NCI-H2196 treated with DMSO at 0.1 percent for 48 hours (cell line): ENCODE measurements around the gene TSPYL2.

Experiments
- DNase-seq: peaks from one replicate; lab custom pipeline; 2025; ENCODE audit not compliant: unreplicated experiment; lab: John Stamatoyannopoulos, UW

TSPYL2 gene

GRCh38 chrX:53081925-53082772 lies at the start of gene TSPYL2:
TSS of gene TSPYL2 (plus strand) at chrX:53082367. CDS start at chrX:53082499, 132 bp downstream.
- peak; percentile 80 for DNase-seq

DNA sequence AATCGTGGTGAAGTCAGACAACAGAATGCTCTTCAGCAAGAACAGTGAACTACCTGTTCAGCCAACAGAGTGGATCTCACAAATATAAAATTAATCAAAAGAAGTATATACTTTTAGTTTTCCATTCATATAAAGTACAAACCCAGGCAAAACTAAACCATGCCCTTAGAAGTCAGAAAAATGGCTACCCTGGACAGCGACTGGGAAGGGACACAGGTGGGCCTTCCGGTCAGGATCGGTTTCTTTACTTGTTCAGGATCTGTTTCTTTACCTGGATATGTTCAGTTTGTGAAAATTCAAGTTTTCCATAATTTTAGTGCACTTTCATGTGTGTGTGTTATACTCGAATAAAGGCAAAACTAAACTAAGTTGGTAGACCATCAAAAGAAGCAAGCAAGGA lies 46.0 kb upstream of the TSPYL2 start:
- no peak for DNase-seq

- no peak for DNase-seq
Measured at GRCh38 chrX:53039236-53039635, 42.9 kb upstream of the TSPYL2 start.

- DNase-seq, result no peak
Measured at GRCh38 chrX:53044995-53045394, 37.2 kb upstream of the TSPYL2 start.

DNA sequence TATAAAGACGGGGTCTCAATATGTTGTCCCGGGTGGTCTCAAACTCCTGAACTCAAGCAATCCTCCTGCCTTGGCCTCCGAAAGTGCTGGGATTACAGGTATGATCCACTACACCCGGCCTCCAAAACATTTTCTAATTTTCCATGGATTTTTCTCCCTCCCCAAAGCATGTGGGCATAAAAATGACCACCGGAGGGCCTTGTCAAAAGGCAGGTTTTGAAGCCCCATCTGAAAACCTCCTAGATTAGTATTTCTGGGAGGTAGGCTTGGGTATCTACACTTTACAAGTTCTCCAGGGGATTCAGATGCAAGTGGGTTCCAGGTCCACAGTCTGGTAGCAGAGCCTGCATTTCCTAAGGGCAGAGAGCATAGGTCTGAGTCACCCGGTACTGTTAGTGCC lies 34.9 kb upstream of the TSPYL2 start:
- DNase-seq, result no peak

DNA sequence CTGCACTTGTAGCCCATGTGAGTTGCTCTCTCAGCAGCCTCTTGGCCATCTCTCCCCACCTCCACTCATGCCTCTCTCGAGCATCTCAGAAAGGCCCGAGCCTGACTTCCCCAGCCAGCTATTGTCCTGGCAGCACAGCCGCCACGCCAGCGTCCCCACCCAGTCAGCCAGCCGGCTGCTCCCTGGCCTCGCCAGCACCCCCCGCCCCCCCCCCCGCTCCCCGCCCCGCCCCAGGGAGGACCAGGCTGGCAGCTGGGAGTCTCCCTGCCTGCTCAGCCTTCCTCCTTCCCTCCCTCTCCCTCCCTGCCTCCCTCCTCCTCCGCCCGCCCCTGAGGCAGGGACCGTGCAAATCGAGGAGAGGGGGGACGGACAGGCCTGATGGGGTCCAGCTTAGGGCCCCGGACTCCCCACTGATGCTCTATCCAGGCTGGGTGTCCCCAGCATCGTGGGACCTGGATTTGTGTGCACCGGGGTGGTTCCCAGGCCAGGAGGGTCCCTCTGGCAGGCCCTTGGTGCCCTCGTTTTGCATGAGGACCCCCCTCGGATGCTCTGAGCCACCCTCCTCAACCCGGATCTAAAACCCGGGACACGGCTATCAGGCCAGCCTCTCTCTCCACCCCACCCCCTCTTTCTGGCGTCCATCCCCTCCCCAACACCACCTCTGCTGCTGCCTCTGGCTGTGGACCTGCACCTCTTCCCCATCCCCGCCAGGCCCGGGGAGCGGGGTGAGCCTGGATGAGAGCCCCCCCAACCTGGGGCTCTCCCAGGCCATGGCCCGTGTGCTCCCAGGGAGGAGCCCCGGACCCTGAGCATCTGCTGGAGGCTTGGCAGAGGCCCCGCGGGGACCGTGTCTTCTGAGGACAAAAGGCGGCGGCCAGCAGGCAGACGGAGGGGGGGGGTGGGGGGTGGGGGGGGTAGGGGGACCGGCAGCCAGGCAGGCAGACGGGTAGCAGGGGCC lies 33.7 kb upstream of the TSPYL2 start, which contains the start of gene GPR173:
Gene GPR173, plus strand, starts transcription at position 621 of the 958 bp plus-strand sequence. CDS start 27,833 bp downstream, outside the sequence.
- peak; percentile 13 for DNase-seq

DNA sequence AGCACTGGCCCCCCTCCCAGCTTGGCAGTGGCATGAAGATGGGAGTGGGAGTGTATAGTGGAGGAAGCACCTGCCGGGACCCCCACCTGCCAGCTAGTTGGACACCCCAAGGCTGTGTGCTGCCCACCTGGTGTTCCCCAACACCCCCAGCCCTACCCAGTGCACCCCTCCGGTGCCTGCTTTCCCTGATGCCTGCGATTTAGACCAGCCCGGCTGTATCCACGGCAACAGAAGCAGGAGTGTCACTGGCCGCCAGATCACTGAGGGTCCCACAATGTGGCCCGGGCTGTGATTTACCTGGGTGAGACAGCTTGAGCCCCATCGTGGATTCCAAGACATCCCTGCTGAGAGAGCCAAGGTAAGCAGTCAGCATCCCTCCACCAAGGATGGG lies 33.0 kb upstream of the TSPYL2 start:
- no peak for DNase-seq

DNA sequence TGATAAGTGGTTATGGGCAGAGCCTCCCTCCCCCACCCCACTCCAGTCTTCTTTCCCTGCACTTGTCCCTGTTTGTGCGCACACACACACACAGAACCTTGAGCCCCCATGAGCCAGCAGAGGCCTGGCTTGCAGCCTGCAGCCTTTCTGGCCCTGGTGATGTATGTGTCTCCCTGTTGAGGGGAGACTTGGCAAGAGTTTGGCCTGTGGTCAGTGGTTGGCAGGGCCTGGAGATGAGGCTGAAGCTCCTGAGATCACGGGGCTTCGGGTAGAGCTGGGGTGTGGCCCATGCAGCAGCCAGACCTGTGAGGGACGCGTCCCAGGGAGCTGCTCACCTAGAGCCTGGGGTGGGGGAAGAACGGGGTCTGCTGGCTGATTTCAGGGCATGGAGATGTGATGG lies 31.3 kb upstream of the TSPYL2 start:
- no peak for DNase-seq

DNA sequence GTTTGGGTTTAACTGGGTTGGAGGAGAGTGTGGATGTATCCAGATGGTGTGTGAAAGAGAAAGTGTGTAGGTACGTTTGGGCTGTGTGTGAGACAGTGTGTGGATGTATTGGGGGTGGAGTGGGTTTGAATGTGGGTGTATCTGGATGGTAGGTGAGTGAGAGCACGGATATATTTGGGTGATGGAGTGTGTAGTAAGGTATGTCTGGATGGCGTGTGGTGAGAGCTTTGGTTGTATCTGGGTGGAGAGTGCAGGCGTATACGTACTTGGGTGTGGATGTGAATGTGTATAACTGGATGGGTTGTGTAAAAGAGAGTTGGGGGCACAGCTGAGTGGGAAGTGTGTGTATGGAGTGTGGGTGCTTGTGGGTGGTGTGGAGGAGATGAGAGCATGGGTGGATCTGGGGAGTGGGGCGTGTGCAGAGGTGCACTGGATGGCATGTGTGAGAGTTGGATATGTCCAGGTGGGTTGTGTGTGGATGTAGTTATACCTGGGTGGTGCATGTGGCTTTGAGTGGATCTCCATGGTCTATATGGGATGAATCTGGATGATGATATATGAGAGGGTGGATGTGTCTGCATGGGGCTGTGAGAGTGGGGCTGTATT lies 26.8 kb upstream of the TSPYL2 start:
- DNase-seq, result no peak

- DNase-seq, result no peak
Measured at GRCh38 chrX:53056292-53056691, 25.9 kb upstream of the TSPYL2 start.

- DNase-seq, result no peak
Measured at GRCh38 chrX:53065104-53065503, 17.1 kb upstream of the TSPYL2 start.

- no peak for DNase-seq
Measured at GRCh38 chrX:53071064-53071463, 11.1 kb upstream of the TSPYL2 start.

GRCh38 chrX:53071604-53072417 lies 10.4 kb upstream of the TSPYL2 start:
- DNase-seq, result peak; percentile 31

- DNase-seq, result no peak
Measured at GRCh38 chrX:53072418-53073114, 9.6 kb upstream of the TSPYL2 start.

DNA sequence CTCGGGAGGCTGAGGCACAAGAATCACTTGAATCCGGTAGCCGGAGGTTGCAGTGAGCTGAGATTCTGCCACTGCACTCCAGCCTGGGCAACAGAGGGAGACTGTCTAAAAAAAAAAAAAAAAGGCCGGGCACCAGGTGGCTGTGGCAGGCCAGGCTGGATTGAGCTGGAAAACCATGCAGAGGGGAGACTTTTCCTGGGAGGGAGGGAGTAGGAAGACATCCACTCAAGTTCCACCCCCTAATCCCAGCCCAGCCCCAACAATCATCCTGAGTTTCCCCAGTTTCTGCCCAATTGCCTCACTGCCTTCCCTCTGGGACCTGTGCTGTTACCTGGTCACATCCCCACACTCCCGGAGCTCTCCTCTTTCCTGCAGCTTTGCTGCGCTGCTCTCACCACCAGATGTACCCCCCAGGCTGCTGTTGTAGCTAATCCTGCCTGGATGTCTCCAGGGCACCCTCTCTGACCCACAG lies 9.0 kb upstream of the TSPYL2 start:
- DNase-seq, result peak; percentile 25

GRCh38 chrX:53075011-53075410 lies 7.2 kb upstream of the TSPYL2 start:
- no peak for DNase-seq

DNA sequence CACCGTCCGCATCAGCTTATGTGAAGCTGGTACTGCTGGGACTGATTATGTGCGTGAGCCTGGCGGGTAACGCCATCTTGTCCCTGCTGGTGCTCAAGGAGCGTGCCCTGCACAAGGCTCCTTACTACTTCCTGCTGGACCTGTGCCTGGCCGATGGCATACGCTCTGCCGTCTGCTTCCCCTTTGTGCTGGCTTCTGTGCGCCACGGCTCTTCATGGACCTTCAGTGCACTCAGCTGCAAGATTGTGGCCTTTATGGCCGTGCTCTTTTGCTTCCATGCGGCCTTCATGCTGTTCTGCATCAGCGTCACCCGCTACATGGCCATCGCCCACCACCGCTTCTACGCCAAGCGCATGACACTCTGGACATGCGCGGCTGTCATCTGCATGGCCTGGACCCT lies 5.5 kb upstream of the TSPYL2 start:
- DNase-seq, result no peak

DNA sequence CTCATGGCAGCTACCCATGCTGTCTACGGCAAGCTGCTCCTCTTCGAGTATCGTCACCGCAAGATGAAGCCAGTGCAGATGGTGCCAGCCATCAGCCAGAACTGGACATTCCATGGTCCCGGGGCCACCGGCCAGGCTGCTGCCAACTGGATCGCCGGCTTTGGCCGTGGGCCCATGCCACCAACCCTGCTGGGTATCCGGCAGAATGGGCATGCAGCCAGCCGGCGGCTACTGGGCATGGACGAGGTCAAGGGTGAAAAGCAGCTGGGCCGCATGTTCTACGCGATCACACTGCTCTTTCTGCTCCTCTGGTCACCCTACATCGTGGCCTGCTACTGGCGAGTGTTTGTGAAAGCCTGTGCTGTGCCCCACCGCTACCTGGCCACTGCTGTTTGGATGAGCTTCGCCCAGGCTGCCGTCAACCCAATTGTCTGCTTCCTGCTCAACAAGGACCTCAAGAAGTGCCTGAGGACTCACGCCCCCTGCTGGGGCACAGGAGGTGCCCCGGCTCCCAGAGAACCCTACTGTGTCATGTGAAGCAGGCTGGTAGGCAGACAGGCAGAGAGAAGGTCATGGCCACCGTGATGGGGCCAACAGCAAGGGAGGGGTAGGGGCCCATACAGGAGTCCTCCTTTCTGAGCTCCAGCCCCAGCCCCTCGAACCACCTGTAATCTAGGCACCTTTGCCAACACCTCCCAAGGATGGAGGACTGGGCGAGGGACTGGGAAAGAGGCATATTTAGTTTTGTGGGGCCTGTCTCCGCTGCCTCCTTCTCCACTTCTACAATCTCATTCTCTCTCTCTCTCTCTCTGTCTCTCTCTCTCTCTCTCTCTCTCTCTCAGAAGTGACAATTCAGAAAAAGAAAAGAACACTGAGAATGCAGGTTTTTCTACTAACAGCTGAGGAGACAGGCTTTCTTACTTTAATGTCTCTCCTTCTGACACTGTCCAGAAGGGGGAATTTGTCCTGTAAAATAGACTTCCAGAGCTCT lies 4.7 kb upstream of the TSPYL2 start:
- DNase-seq, result no peak

DNA sequence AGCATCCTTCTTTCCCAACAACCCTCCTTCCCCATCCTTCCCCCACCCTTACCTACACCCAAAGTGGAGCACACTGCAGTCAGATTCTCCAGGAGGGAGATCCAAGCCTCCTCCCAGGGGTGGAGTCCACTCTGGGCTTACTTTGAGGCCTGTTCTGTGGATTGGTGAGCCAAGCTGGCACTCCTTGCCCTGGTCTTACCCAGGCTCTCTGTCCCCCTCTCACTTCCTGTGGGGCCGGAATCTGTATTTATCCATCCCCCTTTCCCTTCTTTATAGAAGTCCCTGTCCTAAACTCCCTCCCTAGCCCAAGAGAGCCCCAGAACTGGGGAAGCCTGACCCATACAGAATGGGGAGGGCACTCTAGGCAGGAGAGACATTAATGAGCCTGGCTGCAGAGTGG lies 3.2 kb upstream of the TSPYL2 start:
- DNase-seq, result no peak
